ENCODE data around the gene ZNF608. TPM values are rescaled to one million over a fixed set of nuclear protein-coding genes. Genes with fewer than 3 reads are reported as not detected.

ZNF608 gene
- polyA plus RNA-seq, 1 donor from 2014 or later, result 6.4 TPM

DNA sequence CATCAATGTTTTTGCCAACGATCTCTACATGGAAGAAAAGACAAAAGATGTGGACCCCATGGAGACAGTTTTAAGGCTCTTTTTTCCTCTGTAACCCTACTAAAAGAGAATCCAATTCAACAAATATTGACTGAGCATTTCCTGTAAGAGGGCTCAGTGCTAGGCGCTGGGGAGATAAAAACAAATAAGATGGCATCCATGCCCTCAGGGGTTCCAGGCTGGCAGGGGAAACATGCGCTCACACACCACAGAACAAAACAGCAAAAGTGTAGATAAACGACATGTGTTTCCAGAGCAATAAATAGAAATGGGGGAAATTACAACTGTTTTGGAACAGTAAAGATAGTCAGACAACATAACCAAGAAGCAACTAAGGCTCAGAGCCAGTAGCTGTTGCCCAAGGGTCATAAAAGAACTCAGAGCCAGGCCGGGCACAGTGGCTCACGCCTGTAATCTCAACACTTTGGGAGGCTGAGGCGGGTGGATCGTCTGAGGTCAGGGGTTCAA is 25.2 kb downstream of the ZNF608 start:
- Mint-ChIP-seq H3K36me3 (peaks cover 2% of the 10 kb centered on the region), H3K4me3 (peak overlapping the region in 1 of 4 donors; percentile 50), H3K4me1 (peaks cover 24 to 32% (median 24%) of the 10 kb centered on the region in 3 donors), H3K9me3 (no peaks in the 10 kb centered on the region), H3K27ac (peak overlapping the region in 1 of 3 donors; percentile 2), H3K27me3 (no peaks in the 10 kb centered on the region)

DNA sequence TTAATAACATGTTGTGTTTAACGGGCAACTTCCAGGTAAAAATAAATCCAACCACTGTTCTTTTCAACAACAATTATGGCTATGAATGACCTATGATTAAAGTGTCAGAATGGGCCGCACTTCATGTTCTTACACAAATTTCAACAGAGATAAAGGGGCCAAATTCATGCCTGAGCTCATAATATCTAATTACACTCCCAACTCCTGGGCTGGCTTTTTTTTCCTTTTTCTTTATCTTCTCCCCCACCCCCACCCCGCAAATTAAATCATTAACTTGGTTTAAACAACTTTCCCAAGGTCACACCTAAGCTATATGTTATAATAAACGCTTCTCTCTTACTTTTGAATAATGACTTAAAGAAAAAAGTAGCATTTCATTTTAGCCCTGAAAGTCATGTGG is 25.8 kb downstream of the ZNF608 start:
- Mint-ChIP-seq H3K4me1 (peaks cover 24 to 26% (median 24%) of the 10 kb centered on the region in 3 donors), H3K27me3 (no peaks in the 10 kb centered on the region), H3K36me3 (peaks cover 2% of the 10 kb centered on the region), H3K9me3 (no peaks in the 10 kb centered on the region), H3K4me3 (peak overlapping the region in 1 of 4 donors; percentile 9), H3K27ac (peak overlapping the region; percentile 2 to 24 (median 13))

DNA sequence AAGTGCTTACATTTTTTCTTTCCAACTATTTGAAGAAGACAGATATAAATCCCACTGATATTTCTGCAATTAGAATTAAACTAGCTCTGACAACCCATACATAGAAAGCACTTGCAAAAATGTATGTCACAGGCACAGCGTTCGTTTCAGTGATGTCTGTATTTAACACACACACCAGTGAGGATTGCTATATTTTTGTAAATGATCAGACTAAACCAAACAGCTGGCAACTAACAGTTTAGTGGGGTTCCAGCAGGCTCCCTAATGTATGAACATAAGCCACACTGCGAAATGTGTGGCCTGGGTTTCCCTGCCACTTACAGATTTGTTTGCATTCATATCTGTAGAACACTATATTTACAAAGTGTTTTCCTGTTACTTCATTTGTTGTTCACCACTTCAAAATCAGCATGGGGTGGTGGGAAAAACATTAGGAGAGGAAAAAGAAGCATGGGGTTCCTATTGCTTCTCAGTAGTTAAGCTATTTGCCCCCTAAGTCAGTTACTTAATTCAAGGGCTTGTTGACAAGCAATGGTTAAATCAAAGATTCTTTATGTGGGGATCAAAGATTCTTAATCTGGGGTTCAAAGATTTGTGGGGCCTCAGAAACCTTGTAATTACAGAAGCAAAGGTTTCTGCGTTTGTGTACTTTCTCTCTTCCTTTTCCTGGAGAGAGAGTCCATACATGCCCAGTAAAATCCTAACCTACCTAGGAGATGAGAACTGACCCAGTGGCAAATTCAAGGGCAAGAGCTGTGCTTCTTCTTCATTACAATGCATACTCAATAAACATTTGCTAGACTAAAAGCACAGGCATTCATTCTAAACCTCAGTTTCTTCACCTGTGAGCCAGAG is 27.1 kb downstream of the ZNF608 start:
- H3K4me1 Mint-ChIP-seq, result peaks cover 13 to 23% (median 16%) of the 10 kb centered on the region in 3 donors
- H3K27me3 Mint-ChIP-seq, result no peaks in the 10 kb centered on the region
- H3K9me3 Mint-ChIP-seq, result no peaks in the 10 kb centered on the region
- no peak overlapping the region for H3K27ac Mint-ChIP-seq
- H3K4me3 Mint-ChIP-seq, result peak overlapping the region in 3 of 4 donors; percentile 18 to 77 (median 38)
- H3K36me3 Mint-ChIP-seq, result no peaks in the 10 kb centered on the region

DNA sequence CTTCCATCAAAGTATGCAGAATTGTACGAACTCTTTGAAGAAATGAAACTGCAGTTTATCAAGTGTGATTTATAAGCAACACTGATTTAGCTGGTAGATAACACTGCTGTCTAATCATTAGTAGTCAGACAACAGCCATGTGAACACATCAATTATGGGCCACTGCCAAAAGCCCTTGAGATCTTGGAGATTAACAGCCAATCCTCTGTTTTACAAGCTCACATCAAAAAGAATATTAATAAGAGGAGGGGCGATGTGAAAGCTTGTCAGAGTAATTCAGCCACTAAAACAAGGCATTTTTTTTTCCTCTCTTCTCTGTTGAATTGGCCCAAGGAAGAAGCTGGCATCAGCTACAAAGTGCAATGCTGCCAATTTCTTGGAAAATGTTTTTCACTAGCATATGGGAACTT is 28.1 kb downstream of the ZNF608 start:
- peak overlapping the region in 3 of 4 donors; percentile 4 to 77 (median 9) for H3K4me3 Mint-ChIP-seq
- H3K36me3 Mint-ChIP-seq, result no peaks in the 10 kb centered on the region
- peak overlapping the region in 1 of 3 donors; percentile 52 for H3K27ac Mint-ChIP-seq
- H3K4me1 Mint-ChIP-seq, result peaks cover 16 to 33% (median 20%) of the 10 kb centered on the region in 3 donors
- no peaks in the 10 kb centered on the region for H3K9me3 Mint-ChIP-seq
- no peaks in the 10 kb centered on the region for H3K27me3 Mint-ChIP-seq

DNA sequence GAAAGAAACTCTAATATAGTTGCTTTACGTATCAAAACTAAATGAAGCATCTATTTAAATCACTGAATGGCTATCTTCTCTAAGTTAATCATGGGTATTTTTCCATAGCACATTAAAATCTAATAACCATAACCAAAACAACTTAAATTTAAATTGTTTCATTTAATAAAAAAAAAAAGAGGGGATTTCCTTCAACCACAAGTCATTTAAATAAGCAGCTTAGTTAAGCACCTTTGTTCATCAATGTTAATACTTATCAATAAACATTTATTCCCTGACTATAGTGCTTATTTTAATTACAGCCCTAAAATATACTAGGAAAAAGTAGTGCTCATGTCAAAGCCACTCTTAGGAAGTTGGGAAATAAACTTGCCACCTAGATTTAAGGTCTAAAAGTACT is 30.3 kb downstream of the ZNF608 start:
- Mint-ChIP-seq H3K4me1 (peaks cover 19 to 49% (median 21%) of the 10 kb centered on the region in 3 donors), H3K27ac (no peak overlapping the region), H3K27me3 (no peaks in the 10 kb centered on the region), H3K9me3 (no peaks in the 10 kb centered on the region), H3K4me3 (no peak overlapping the region), H3K36me3 (no peaks in the 10 kb centered on the region)

DNA sequence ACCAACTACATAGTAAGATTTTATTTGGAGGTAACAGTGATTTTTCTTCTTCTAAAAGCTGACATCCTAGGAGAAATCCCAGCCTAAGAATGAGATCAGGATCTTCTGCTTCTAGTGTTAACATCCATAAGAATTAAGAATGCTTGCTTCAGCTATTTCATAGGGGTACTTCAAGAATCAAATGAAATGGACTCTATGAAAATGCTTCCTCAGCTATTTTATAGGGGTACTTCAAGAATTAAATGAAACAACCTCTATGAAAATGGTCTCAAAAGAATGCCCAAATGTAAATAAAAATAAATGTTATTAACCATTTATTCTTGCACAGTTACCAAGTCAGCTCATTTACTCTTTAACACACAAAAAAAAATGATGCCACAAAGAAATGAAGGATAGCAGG is 31.5 kb downstream of the ZNF608 start:
- Mint-ChIP-seq H3K27me3 (no peaks in the 10 kb centered on the region), H3K4me1 (peaks cover 17 to 52% (median 20%) of the 10 kb centered on the region in 3 donors), H3K9me3 (no peaks in the 10 kb centered on the region), H3K27ac (no peak overlapping the region), H3K36me3 (no peaks in the 10 kb centered on the region), H3K4me3 (no peak overlapping the region)

DNA sequence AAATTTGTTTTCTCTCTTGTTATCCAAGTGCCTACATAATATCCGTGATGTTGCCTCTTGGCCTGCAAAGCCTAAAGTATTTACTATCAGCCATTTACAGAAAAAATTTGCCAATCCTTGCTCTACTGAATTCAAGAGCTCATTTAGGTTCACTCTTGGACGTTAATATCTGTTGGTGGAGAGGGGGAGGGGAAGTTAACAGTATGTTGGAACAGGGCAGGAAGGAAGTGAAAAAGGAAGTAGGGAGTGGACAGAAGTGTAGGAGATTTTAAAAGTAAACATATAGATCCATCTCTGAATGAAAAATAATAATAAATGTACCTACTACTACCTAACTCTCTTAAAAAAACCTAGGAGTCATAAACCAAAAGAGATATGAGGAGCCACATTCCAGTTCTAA is 32.8 kb downstream of the ZNF608 start:
- Mint-ChIP-seq H3K36me3 (no peaks in the 10 kb centered on the region), H3K27me3 (no peaks in the 10 kb centered on the region), H3K4me1 (peaks cover 11 to 50% (median 21%) of the 10 kb centered on the region in 3 donors), H3K9me3 (no peaks in the 10 kb centered on the region), H3K27ac (peak overlapping the region in 1 of 3 donors; percentile 23), H3K4me3 (peak overlapping the region in 2 of 4 donors; percentile 13 to 35)

DNA sequence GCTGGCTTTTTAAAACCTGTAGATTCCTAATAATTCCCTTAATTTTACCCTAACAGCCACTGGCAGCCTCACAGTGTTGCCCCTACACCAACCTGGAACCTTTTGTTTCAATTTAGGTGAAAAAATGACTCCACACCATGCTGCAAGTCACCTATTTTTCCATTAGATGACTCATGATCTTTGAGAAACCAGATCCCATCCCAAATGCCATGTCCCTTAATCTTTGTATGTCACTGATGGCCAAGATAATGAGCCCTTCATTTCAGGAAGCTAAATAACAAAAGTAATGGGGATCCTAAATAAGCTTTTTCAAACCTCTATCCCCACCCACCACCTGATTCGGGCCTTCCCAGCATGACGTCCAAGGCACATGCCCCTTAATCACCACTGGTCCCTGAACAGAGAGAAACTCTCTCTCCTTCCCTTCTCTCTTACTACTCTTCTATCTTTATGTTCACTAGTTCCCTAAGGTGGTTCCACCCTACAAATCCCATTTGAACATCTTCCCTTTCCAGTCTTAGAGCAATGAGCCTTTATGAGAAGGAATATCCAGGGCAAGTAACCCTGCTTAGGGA is 33.6 kb downstream of the ZNF608 start:
- peaks cover 6 to 46% (median 22%) of the 10 kb centered on the region in 3 donors for H3K4me1 Mint-ChIP-seq

DNA sequence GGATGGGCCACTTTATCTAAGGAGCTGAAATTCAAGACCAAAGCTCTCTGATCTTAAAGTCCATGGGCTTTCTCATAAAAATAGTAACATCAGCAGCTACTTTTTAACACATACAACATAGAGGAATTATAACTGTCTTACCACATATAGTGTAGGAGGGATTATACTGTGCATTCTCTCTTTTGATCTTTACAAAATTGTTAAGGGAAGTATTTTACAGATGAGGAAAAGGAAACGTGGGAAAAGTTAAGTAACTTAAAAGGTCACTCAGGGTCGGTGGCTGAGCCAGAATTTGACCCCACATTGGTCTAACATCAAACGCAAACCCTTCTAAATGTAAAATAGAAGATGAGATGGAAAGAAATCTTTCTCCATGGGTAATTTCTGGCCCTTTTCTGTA is 38.4 kb downstream of the ZNF608 start:
- Mint-ChIP-seq H3K9me3 (no peaks in the 10 kb centered on the region), H3K4me1 (peaks cover 36 to 54% (median 52%) of the 10 kb centered on the region in 3 donors), H3K27me3 (peaks cover 18% of the 10 kb centered on the region), H3K36me3 (no peaks in the 10 kb centered on the region), H3K4me3 (peak overlapping the region in 3 of 4 donors; percentile 1 to 86 (median 66)), H3K27ac (peak overlapping the region; percentile 41 to 89 (median 80))

More for the DNA sequence above, 33.6 kb downstream of the ZNF608 start:
- Mint-ChIP-seq H3K27me3 (no peaks in the 10 kb centered on the region), H3K9me3 (no peaks in the 10 kb centered on the region), H3K36me3 (no peaks in the 10 kb centered on the region), H3K27ac (peak overlapping the region in 1 of 3 donors; percentile 24), H3K4me3 (no peak overlapping the region)

DNA sequence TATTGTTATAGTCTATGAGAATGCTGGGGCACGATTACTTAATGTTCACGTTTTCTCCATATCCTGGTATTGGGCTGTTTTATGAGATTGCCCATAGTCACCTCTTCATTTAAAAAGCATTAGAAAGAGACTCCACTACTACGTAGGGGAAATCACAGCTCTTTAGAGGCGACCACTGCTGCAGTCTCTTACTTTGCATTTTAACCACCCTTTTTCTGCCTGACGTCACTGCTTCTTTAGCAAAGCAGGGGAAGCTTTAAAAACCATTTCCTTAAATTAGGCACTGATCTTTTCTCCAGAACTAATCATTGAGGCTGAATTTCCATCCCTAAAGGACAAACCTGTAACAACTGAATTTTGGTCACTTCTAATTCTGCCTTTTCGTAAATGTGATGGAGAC is 38.9 kb downstream of the ZNF608 start:
- no peaks in the 10 kb centered on the region for H3K36me3 Mint-ChIP-seq
- peak overlapping the region; percentile 66 to 86 (median 72) for H3K4me3 Mint-ChIP-seq
- H3K4me1 Mint-ChIP-seq, result peaks cover 38 to 51% (median 51%) of the 10 kb centered on the region in 3 donors

DNA sequence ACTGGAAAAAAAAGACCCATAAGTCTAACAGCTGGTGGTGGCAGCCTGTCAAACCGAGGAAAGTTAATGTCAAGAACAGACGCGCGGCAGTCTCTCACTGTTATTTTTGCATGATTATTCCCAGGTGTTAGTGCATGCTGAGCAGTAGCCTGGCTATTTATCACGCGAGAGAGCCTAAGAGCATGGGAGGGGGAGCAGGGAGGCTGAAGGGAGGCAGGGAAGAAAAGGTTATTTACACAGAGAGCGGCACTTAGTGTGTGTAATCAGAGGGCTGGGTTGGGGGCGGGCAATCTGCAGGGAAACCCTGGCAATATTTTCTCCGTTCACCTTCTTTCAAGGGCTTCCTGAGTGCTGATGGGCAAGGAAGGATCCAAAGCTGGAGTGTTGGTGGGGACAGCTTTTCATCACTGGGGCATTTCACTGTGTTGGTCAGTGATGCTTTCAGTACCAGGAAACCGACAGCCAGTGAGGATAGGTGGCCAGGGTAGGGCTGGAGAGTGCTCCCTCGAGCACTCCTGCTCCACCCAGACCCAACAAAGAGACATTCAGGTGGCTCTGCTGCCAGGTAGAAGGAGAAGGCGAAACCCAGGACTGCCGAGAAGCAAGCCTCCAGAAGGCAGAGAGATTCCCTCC is 39.6 kb downstream of the ZNF608 start:
- Mint-ChIP-seq H3K36me3 (no peaks in the 10 kb centered on the region), H3K9me3 (no peaks in the 10 kb centered on the region), H3K4me3 (peak overlapping the region; percentile 66 to 86 (median 72)), H3K27me3 (peaks cover 21% of the 10 kb centered on the region), H3K27ac (peak overlapping the region; percentile 41 to 89 (median 80)), H3K4me1 (peaks cover 44 to 57% (median 55%) of the 10 kb centered on the region in 3 donors)

More for the DNA sequence above, 38.9 kb downstream of the ZNF608 start:
- H3K9me3 Mint-ChIP-seq, result no peaks in the 10 kb centered on the region
- H3K27ac Mint-ChIP-seq, result peak overlapping the region; percentile 41 to 89 (median 80)
- peaks cover 20% of the 10 kb centered on the region for H3K27me3 Mint-ChIP-seq

DNA sequence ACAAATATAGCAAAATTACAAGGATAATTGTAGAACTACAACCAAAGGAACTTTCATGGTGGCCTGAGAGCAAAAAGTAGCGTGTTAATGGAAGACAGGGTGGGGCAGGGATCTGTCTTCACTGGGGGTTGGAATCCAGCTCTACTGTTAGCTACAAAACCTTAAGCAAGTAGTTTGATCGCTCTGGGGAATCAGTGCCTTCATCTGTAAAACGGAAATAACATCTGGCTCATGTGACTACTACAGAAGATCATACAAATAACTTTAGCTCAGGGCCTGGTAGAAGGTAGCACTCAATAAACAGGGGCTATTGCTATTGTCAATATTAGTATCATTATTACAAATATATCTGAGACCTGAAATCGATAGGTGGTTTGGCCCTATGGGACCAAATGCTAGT is 40.4 kb downstream of the ZNF608 start:
- peaks cover 47 to 60% (median 51%) of the 10 kb centered on the region in 3 donors for H3K4me1 Mint-ChIP-seq
- H3K9me3 Mint-ChIP-seq, result no peaks in the 10 kb centered on the region
- no peaks in the 10 kb centered on the region for H3K36me3 Mint-ChIP-seq
- peak overlapping the region; percentile 18 to 86 (median 60) for H3K4me3 Mint-ChIP-seq
- peak overlapping the region; percentile 41 to 87 (median 80) for H3K27ac Mint-ChIP-seq
- H3K27me3 Mint-ChIP-seq, result peaks cover 23% of the 10 kb centered on the region

DNA sequence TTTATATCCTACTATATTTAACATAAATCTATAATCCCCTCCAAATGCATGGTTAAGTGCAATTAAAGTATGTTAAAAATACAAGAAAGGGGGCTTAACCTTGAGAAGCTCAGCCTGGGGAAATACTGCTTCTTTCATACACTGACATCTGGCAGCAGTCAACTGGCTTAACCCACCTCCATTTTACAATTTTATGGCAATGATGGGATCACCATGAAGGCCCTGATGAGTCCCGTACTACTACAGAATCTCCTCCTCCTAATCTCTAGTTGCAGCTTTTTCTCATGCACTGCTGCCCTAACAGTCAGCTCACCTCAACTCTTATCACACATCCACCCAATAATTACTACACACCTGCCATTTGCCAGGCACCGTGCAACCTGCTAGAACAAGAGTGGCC is 40.9 kb downstream of the ZNF608 start:
- Mint-ChIP-seq H3K9me3 (no peaks in the 10 kb centered on the region), H3K27ac (peak overlapping the region; percentile 41 to 87 (median 80)), H3K36me3 (no peaks in the 10 kb centered on the region), H3K4me1 (peaks cover 47 to 60% (median 49%) of the 10 kb centered on the region in 3 donors), H3K27me3 (peaks cover 23% of the 10 kb centered on the region), H3K4me3 (peak overlapping the region; percentile 18 to 86 (median 60))

DNA sequence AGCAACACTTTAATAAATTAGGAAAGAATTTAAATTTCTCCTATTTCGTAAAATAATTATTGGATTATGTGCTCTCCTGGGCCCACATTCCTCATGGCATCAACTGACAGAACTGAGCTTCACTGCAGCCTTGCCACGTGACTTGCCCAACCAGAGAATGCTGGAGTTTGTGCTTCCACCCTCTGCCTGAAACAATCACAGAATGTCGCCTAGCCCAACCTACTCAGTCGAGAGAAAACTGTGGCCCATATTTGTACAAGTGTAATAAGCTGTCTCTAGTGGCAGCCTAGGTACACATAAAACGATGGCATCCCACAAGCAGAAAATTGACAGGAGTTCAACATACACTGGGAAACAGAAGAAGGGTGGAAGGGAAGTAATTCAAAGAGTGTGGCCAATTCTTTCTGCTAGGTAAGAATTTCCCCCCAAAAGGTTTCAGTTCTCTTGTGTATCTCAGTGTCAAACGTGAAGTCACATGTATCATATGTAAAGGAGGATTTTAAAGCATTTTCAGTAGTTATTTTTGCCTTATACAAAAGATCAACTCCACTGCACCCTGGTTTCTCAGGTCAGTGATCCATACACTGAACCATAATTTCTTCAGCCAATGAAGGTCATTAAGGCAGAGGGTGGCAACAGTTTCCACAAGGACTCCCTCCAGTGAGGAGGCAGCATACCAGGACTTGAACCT is 41.7 kb downstream of the ZNF608 start:
- peak overlapping the region; percentile 56 to 87 (median 68) for H3K27ac Mint-ChIP-seq

More for the DNA sequence above, 41.7 kb downstream of the ZNF608 start:
- no peaks in the 10 kb centered on the region for H3K9me3 Mint-ChIP-seq
- peak overlapping the region; percentile 6 to 75 (median 60) for H3K4me3 Mint-ChIP-seq
- H3K27me3 Mint-ChIP-seq, result peaks cover 23% of the 10 kb centered on the region
- peaks cover 4% of the 10 kb centered on the region for H3K36me3 Mint-ChIP-seq
- H3K4me1 Mint-ChIP-seq, result peaks cover 46 to 62% (median 49%) of the 10 kb centered on the region in 3 donors

Measured in IgD-negative memory B cell (primary cell).